GM21515 (cell line): Measurements from ENCODE around the gene GTPBP1.

Source experiments
- ATAC-seq: cut with Tn5 transposase; IDR thresholded peaks from one replicate; pipeline ENCODE4 v1.9.1; 2021; ENCODE audit not compliant: unreplicated experiment

GTPBP1 gene

GRCh38 chr22:38724926-38725571 is 19.3 kb downstream of the GTPBP1 start:
- ATAC-seq = no peak

DNA sequence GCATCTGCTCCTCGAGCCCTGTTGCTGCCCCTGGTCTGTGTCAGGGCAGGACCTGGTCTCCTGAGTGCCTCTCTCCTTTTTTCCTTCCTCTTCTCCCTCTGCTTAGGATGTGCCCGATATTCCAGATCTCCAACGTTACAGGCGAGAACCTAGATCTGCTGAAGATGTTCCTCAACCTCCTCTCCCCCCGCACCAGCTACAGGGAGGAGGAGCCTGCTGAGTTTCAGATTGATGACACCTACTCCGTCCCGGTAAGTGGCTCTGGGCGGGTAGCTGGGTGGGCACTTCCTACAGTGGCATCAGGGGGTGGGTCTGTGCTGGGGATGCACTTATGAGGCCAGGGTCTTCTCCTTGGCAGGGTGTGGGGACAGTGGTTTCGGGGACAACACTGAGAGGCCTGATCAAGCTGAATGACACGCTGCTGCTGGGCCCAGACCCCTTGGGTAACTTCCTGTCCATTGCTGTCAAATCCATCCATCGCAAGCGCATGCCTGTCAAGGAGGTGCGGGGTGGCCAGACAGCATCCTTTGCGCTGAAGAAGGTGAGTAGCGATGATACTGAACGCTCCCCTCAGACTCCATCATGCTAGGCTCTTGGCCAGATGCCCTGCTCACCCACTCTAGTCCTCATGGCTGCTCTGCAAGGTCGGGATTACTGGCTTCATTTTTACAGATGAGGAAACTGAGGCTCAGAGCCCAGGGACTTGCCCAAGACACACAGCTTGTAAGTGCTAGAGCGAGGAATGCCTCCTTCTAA is 20.3 kb downstream of the GTPBP1 start:
- ATAC-seq = no peak

DNA sequence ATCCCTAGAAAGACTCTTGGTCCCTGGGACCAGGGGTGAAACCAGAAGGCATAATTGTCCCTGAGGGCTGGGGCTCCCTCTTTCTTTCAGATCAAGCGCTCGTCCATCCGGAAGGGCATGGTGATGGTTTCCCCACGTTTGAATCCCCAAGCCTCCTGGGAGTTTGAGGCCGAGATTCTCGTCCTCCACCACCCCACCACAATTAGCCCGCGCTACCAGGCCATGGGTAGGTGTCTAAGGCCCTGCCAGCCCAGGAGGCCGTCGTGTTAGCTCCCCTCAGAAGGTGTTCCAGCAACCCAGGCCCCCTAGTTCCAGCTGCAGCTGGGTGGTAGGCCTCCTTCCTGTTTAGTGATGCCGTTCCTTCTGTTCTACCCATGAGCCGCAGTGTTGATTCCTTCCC is 21.4 kb downstream of the GTPBP1 start:
- no peak for ATAC-seq

DNA sequence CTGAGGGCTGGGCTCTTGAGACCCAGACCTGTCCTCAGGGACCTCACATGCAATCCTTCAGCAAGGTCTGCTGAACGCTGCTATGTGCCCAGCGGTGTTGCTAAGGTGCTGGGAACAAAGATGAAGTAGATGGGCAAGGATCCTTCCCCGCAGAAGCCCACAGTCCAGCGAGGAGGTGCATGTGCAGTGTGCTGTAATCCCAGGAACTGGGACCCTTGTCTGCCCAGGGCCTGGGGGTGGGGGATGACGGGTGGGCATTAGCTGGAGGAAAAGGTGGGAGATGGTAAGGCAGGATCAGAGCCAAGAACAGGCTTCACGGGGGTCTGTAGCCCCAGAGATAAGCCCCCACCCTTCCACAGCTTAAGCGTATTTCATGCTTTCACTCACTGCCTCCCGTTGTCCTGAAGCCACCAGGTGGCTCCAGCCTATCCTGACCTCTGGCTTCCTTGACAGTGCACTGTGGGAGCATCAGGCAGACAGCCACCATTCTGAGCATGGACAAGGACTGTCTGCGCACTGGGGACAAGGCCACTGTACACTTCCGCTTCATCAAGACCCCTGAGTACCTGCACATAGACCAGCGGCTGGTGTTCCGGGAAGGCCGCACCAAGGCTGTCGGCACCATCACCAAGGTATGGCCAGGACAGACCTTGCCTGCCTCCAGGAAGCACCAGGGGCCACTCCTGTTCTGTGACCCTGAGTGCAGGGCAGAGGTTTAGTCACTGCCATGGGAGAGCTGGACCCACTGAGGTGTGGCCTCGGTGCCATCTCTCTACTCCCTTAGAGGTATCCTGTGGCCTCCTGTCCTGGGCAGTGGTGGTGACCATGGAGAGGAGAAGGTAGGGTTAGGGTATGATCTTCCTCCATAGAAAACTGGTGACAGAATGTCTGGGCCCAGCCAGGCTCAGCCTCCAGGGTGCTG is 22.0 kb downstream of the GTPBP1 start:
- no peak for ATAC-seq

- no peak for ATAC-seq
These were observed 23.4 kb downstream of the GTPBP1 start for GRCh38 chr22:38728871-38729796.

- no peak for ATAC-seq
These were observed 24.2 kb downstream of the GTPBP1 start for GRCh38 chr22:38729946-38730345.

- no peak for ATAC-seq
These were observed 24.7 kb downstream of the GTPBP1 start for GRCh38 chr22:38730411-38730871.

GRCh38 chr22:38731703-38732161 is 26.0 kb downstream of the GTPBP1 start:
- no peak for ATAC-seq

DNA sequence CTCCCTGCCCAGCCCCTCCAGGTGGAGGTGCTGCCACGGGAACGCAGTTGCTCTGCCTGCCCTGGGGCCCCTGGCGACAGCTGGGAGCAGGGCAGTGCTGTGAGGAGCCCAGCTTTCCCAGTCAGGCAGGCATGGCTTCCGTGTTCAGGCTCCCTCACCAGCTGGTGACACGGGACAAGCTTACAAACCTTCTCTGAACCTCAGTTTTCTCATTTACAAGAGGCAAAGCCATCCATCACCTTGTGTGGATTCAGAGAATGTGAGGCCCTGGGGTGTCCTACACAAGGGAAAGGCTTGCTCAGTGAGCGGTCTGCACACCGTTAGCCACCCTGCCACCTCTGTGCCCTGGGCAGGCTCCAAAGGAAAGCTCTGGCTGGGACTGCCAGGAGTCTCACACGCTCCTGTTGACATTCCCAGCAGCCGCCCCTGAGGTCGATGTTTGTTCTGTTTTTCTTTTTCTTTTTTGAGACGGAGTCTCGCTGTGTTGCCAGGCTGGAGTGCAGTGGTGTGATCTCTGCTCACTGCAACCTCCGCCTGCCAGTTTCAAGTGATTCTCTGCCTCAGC is 26.6 kb downstream of the GTPBP1 start:
- ATAC-seq = no peak

GRCh38 chr22:38733329-38733723 is 27.6 kb downstream of the GTPBP1 start:
- no peak for ATAC-seq

- no peak for ATAC-seq
These were observed 28.1 kb downstream of the GTPBP1 start for GRCh38 chr22:38733724-38734381.

DNA sequence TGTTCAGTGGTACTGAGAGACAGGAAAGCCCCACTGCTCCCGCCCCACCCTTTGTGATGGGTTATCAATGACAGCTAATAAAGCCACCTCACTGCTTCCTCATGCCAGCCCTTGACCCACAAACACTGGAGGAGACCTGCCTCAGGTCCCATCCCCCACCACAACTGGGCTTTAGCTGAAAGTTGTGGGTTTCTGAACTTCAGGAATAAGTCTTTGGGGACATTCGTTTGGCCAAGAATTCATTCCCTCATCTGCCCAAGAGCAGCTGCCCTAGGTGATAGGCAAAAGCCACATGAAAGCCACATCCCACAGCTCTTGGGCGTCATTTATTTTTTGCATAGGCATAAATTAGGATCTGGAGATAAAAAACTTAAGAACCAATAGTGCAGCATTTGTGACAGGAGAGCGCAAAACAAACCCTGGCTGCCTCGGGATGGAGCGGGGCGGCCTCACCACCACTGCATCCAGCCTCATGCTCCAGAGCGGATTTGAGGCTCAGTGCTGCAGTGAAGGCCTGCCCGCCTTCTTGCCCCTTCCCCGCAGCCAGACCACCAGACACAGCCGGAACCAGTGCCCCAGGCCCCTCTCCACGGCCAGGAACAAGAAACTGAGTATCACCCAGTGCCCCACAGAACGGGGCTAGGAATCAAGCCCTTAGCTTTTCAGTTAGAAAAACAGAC is 28.8 kb downstream of the GTPBP1 start:
- no peak for ATAC-seq

- ATAC-seq = no peak
These were observed 29.4 kb downstream of the GTPBP1 start for GRCh38 chr22:38735126-38735464.

- ATAC-seq = no peak
These were observed 29.9 kb downstream of the GTPBP1 start for GRCh38 chr22:38735465-38736256.

- ATAC-seq = no peak
These were observed 30.5 kb downstream of the GTPBP1 start for GRCh38 chr22:38736257-38736570.

DNA sequence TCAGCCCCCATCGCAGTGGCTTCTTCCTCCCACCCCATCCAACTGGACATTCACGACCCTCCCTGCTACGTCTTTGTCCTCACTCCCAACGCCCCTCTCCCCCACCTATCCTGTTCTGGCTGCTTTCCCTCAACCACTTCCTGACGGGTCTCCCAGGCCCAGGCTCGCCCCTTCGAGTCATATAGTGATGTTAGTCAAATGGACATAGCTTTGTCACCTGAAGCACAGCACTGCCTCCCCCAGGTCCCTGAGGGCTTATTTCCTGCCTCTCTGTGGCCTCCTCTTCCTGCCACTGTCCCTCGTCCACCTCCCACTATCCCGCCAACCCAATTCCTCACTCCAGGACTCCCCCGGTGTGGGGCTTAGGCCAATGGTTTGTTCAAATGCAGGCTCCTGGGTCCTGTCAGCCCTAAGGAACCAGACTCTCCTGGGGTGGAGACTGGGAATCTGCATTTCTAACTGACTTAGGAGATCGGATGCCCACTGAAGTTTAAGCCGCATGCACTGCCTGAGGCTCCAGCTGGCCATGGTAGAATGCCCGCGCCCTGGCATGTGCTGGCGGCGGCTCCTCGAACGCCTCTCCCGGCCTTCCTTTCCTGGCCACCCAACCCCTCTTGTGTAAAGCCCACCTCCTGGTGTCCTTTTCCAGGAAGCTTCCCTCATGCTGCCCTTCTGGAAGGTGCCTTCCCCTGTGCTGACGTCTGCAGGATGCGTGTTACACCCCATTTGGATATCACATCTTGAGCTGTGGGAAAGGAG is 31.7 kb downstream of the GTPBP1 start:
- no peak for ATAC-seq

- ATAC-seq = no peak
These were observed 32.8 kb downstream of the GTPBP1 start for GRCh38 chr22:38738475-38739070.
